ENCODE data around the gene FALEC. TPM values are rescaled to one million over a fixed set of nuclear protein-coding genes. Genes with fewer than 3 reads are reported as not detected.

The FALEC gene
- total RNA-seq, 1 experiment from 2014 or later = 0.59 TPM

- no TSS peak for BruUV-seq (replicated peaks)
- Mint-ChIP-seq H3K4me1 (ENCODE audit: low read depth, unreplicated experiment) (peaks cover 9% of the 10 kb centered on the region), H3K4me3 (ENCODE audit: unreplicated experiment) (peak overlapping the region; percentile 88), H3K27me3 (ENCODE audit: insufficient read depth, unreplicated experiment) (no peaks in the 10 kb centered on the region), H3K9me3 (ENCODE audit: unreplicated experiment) (no peaks in the 10 kb centered on the region), H3K27ac (ENCODE audit: unreplicated experiment) (peak overlapping the region; percentile 86), H3K36me3 (ENCODE audit: insufficient read depth, unreplicated experiment) (peaks cover 16% of the 10 kb centered on the region)
- peak in 1 of 2 experiments; percentile 37 for TF ChIP-seq CTCF (IDR thresholded peaks at IDR 0.05; ENCODE audit: insufficient read depth in 1 of 2, low read depth in 1 of 2, low read length in 1 of 2, severe bottlenecking in 1 of 2, unreplicated experiment in 1 of 2)
- DNase-seq = peak in 1 of 2 experiments; percentile 26
- intact Hi-C loops (cut with micrococcal nuclease; ENCODE audit: unreplicated experiment) = loop anchor here (1.0 to 2.0 kb wide), 3 partner anchors 29 to 260 kb away; partner anchors contain the start of genes CA14 and TARS2
- Histone ChIP-seq H3K27me3 (replicated peaks; ENCODE audit: control insufficient read depth, insufficient read depth, low read length) (no peaks in the 10 kb centered on the region), H3K9me3 (no peaks in the 10 kb centered on the region), H3K36me3 (ENCODE audit: control insufficient read depth, insufficient read depth, low read length) (no peaks in the 10 kb centered on the region), H3K4me3 (ENCODE audit: low read depth, low read length) (peak overlapping the region; percentile 77), H3K4me1 (peaks cover 7% of the 10 kb centered on the region; the same call in 1 of the 2 replicates)
- ChIA-PET CTCF (interaction anchor here (0.6 to 3.4 kb wide), 6 partner anchors 15 to 261 kb away, joined by 3 to 38 read pairs (median 6); no protein-coding TSS in a partner anchor), POLR2A (interaction anchor here (0.5 to 2.1 kb wide), 4 partner anchors 16 to 46 kb away, joined by 3 to 14 read pairs (median 4); no protein-coding TSS in a partner anchor)
Observed at GRCh38 chr1:150516616-150517015, 1.1 kb downstream of the FALEC start.

DNA sequence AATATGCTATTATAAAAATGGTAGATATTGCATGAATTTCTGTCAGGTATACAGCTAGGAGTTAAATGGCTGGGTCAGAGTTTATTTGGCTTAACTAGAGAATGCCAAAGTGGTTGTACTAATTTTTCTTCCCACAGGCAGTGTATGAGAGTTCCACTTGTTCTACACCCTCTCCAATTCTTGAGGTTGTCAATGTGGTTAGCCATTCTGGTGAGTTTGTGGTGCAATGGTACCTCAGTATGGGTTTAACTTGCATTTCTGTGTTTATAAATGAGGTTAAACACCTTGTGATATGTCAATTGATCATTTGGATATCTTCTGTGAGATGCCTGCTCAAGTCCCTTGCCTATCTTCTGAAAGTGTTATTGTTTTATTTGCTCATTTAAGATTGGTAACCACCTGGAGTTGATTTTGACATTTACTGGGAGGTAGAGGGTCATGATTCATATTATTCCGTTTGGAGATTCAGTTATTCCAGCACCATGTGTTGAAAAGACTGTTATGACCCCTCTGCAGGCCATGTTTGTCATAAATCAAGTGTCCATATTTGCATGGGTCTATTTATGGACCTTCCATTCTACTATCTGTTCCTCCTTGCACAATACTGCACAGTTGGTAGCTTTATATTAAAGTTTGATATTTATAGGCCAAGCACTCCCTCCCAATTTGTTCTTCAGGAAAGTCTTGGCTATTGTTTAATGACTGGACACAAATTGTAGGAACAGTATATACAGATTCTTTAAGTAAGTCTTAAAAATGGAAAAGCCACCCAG is 5.8 kb downstream of the FALEC start:
- Histone ChIP-seq H3K9me3 (no peaks in the 10 kb centered on the region), H3K27me3 (replicated peaks; ENCODE audit: control insufficient read depth, insufficient read depth, low read length) (no peaks in the 10 kb centered on the region), H3K4me3 (ENCODE audit: low read depth, low read length) (no peak overlapping the region), H3K4me1 (no peaks in the 10 kb centered on the region), H3K36me3 (ENCODE audit: control insufficient read depth, insufficient read depth, low read length) (no peaks in the 10 kb centered on the region)
- POLR2A ChIA-PET = no interaction called here
- no peak for TF ChIP-seq CTCF (IDR thresholded peaks at IDR 0.05; ENCODE audit: insufficient read depth in 1 of 2, low read depth in 1 of 2, low read length in 1 of 2, severe bottlenecking in 1 of 2, unreplicated experiment in 1 of 2)
- Mint-ChIP-seq H3K4me1 (ENCODE audit: low read depth, unreplicated experiment) (peaks cover 4% of the 10 kb centered on the region), H3K4me3 (ENCODE audit: unreplicated experiment) (no peak overlapping the region), H3K9me3 (ENCODE audit: unreplicated experiment) (no peaks in the 10 kb centered on the region), H3K36me3 (ENCODE audit: insufficient read depth, unreplicated experiment) (peaks cover under 1% of the 10 kb centered on the region), H3K27ac (ENCODE audit: unreplicated experiment) (no peak overlapping the region), H3K27me3 (ENCODE audit: insufficient read depth, unreplicated experiment) (no peaks in the 10 kb centered on the region)
- intact Hi-C loops (cut with micrococcal nuclease; ENCODE audit: unreplicated experiment) = no loop called here
- BruUV-seq (replicated peaks) = no TSS peak
- CTCF ChIA-PET = interaction anchor here (0.8 kb wide), 1 partner anchor 16 kb away, joined by 3 read pairs; no protein-coding TSS in a partner anchor
- DNase-seq = no peak

GRCh38 chr1:150525348-150525747 is 9.8 kb downstream of the FALEC start:
- CTCF ChIA-PET = no interaction called here
- no peak overlapping the region for H3K4me3 ChIP-seq (ENCODE audit: low read depth, low read length)
- no peaks in the 10 kb centered on the region for H3K9me3 ChIP-seq
- H3K4me1 Mint-ChIP-seq (ENCODE audit: low read depth, unreplicated experiment) = no peaks in the 10 kb centered on the region
- H3K4me3 Mint-ChIP-seq (ENCODE audit: unreplicated experiment) = no peak overlapping the region
- H3K36me3 ChIP-seq (ENCODE audit: control insufficient read depth, insufficient read depth, low read length) = no peaks in the 10 kb centered on the region
- H3K36me3 Mint-ChIP-seq (ENCODE audit: insufficient read depth, unreplicated experiment) = no peaks in the 10 kb centered on the region
- H3K9me3 Mint-ChIP-seq (ENCODE audit: unreplicated experiment) = no peaks in the 10 kb centered on the region
- no peaks in the 10 kb centered on the region for H3K4me1 ChIP-seq
- intact Hi-C loops (cut with micrococcal nuclease; ENCODE audit: unreplicated experiment) = no loop called here
- no peaks in the 10 kb centered on the region for H3K27me3 ChIP-seq (replicated peaks; ENCODE audit: control insufficient read depth, insufficient read depth, low read length)
- BruUV-seq (replicated peaks) = no TSS peak
- H3K27me3 Mint-ChIP-seq (ENCODE audit: insufficient read depth, unreplicated experiment) = no peaks in the 10 kb centered on the region
- POLR2A ChIA-PET = interaction anchor here (0.5 kb wide), 1 partner anchor 10 kb away, joined by 3 read pairs; the partner anchor contains the start of gene FALEC
- no peak for TF ChIP-seq CTCF (IDR thresholded peaks at IDR 0.05; ENCODE audit: insufficient read depth in 1 of 2, low read depth in 1 of 2, low read length in 1 of 2, severe bottlenecking in 1 of 2, unreplicated experiment in 1 of 2)
- DNase-seq = no peak
- no peak overlapping the region for H3K27ac Mint-ChIP-seq (ENCODE audit: unreplicated experiment)

All from Caco-2 (cell line).